ENCODE results near the gene VWA5B1. TPM values are rescaled to one million over a fixed set of nuclear protein-coding genes. Genes with fewer than 3 reads are reported as not detected.

The VWA5B1 gene
- total and polyA plus RNA-seq, 2 experiments from 2014 or later = 0.16 to 1.0 TPM

DNA sequence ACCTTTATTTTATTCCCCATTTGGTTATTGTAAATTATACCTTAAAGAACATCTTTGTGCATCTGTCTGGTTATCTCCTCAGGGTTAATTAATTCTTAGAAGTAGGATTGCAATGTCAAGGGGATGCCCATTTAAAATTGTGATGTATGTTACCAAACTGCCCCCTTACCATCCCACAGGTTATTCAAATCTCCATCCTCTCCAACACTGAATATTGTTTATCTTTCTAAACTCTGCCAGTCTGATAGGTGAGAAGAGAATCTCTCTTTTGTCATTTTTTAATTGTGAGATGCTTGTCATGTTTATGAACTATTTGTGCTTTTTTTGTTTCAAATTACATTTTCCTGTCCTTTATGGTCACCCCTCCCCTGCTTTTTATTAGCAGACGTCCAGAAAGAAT is 55.8 kb downstream of the VWA5B1 start:
- no peaks in the 10 kb centered on the region for H3K9me2 ChIP-seq (ENCODE audit: insufficient read depth)
- H3K27me3 Mint-ChIP-seq (ENCODE audit: insufficient read depth, low read depth, poor library complexity) = peaks cover 11% of the 10 kb centered on the region
- TF ChIP-seq CREB1 (CRISPR knock-in tag; IDR thresholded peaks at IDR 0.05; ENCODE audit: low read depth) (no peak), STAT1 (IDR thresholded peaks at IDR 0.05; ENCODE audit: unreplicated experiment) (no peak), REST (IDR thresholded peaks at IDR 0.05; ENCODE audit: unreplicated experiment) (no peak), EZH2phosphoT487 (IDR thresholded peaks at IDR 0.05; ENCODE audit: unreplicated experiment) (no peak), ZNF462 (CRISPR knock-in tag; IDR thresholded peaks at IDR 0.05) (no peak)
- TF ChIP-seq, protein P1, sequence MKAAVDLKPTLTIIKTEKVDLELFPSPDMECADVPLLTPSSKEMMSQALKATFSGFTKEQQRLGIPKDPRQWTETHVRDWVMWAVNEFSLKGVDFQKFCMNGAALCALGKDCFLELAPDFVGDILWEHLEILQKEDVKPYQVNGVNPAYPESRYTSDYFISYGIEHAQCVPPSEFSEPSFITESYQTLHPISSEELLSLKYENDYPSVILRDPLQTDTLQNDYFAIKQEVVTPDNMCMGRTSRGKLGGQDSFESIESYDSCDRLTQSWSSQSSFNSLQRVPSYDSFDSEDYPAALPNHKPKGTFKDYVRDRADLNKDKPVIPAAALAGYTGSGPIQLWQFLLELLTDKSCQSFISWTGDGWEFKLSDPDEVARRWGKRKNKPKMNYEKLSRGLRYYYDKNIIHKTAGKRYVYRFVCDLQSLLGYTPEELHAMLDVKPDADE (IDR thresholded peaks at IDR 0.05) = no peak

More for the DNA sequence above, 55.8 kb downstream of the VWA5B1 start:
- Histone ChIP-seq H3F3A (replicated peaks; ENCODE audit: low read depth) (no peaks in the 10 kb centered on the region), H3K4me2 (no peak overlapping the region), H2AFZ (no peak overlapping the region), H3K79me2 (replicated peaks; ENCODE audit: insufficient read depth) (no peaks in the 10 kb centered on the region), H3K27ac (ENCODE audit: low read depth) (no peak overlapping the region), H4K20me1 (replicated peaks; ENCODE audit: insufficient read depth) (no peaks in the 10 kb centered on the region), H3K27me3 (ENCODE audit: insufficient read depth) (peaks cover 16% of the 10 kb centered on the region), H3K4me1 (ENCODE audit: insufficient read depth) (peaks cover 9% of the 10 kb centered on the region), H3K4me3 (no peak overlapping the region), H3K36me3 (ENCODE audit: insufficient read depth) (no peaks in the 10 kb centered on the region)
- DNase-seq (ENCODE audit: low spot score) = no peak
- Mint-ChIP-seq H3K4me1 (peaks cover 16% of the 10 kb centered on the region), H3K27ac (no peak overlapping the region), H3K36me3 (ENCODE audit: low read depth) (no peaks in the 10 kb centered on the region), H3K9me3 (peaks cover 3% of the 10 kb centered on the region; the same call in 1 of the 3 replicates), H3K4me3 (no peak overlapping the region)
- no peak for ATAC-seq

Measured in GM23338 (cell line).